Neural progenitor cell (in vitro differentiated cells): Measurements from ENCODE around the gene MMP27. TPM values are rescaled to one million over a fixed set of nuclear protein-coding genes. Genes with fewer than 3 reads are reported as not detected.
"Not testable (repeated sequence)": the region's sequence is repeated elsewhere in the genome, so short reads cannot be mapped to it uniquely, and the experiment has no call there.

Source experiments
- DNase-seq: peaks from one replicate; pipeline ENCODE4 v3.0.0-alpha.2; 2016; ENCODE audit warnings: low spot score
- H2AFZ ChIP-seq: fragments of 200-600 bp; sonication (generic); replicated peaks from 2 replicates; pipeline ENCODE4 v1.6.1; 2016; ENCODE audit warnings: antibody characterized with exemption
- H3F3A ChIP-seq: fragments of 200-600 bp; sonication (generic); 2 replicates; pipeline ENCODE4 v1.6.1; 2016; ENCODE audit warnings: antibody characterized with exemption, low read depth
- H3K27ac ChIP-seq: fragments of 200-600 bp; sonication (generic); 2 replicates; pipeline ENCODE4 v1.5.1; 2016; ENCODE audit warnings: mild to moderate bottlenecking
- H3K27me3 ChIP-seq: fragments of 200-600 bp; sonication (generic); 2 replicates; pipeline ENCODE4 v1.6.1; 2016; ENCODE audit warnings: mild to moderate bottlenecking, moderate library complexity
- H3K36me3 ChIP-seq: fragments of 200-600 bp; sonication (generic); 2 replicates; pipeline ENCODE4 v1.5.1; 2016
- H3K4me1 ChIP-seq: fragments of 200-600 bp; sonication (generic); 2 replicates; pipeline ENCODE4 v1.6.1; 2016; ENCODE audit warnings: mixed run types
- H3K4me2 ChIP-seq: fragments of 200-600 bp; sonication (generic); 2 replicates; pipeline ENCODE4 v1.6.1; 2016
- H3K4me3 ChIP-seq: fragments of 200-600 bp; sonication (generic); 2 replicates; pipeline ENCODE4 v1.5.1; 2016
- H3K79me2 ChIP-seq: fragments of 200-600 bp; sonication (generic); 2 replicates; pipeline ENCODE4 v1.6.1; 2016; ENCODE audit warnings: low read depth
- H3K9ac ChIP-seq: fragments of 200-600 bp; sonication (generic); 2 replicates; pipeline ENCODE4 v1.6.1; 2016
- H3K9me3 ChIP-seq: fragments of 200-600 bp; sonication (generic); 2 replicates; pipeline ENCODE4 v1.5.1; 2016; ENCODE audit warnings: low read depth
- H4K20me1 ChIP-seq: fragments of 200-600 bp; sonication (generic); 2 replicates; pipeline ENCODE4 v1.6.1; 2016; ENCODE audit warnings: low read depth
- H3K27ac Mint-ChIP-seq: 3 replicates; pipeline ENCODE4 v1.8.0; 2021; ENCODE audit warnings: mixed read lengths
- H3K27me3 Mint-ChIP-seq: 2 replicates; pipeline ENCODE4 v1.8.0; 2022; ENCODE audit warnings: low read depth, mild to moderate bottlenecking, inconsistent platforms, moderate library complexity, mixed read lengths; ENCODE audit not compliant: insufficient read depth
- H3K36me3 Mint-ChIP-seq: 3 replicates; pipeline ENCODE4 v1.8.0; 2021; ENCODE audit warnings: mixed read lengths
- H3K4me1 Mint-ChIP-seq: 3 replicates; pipeline ENCODE4 v1.8.0; 2021; ENCODE audit warnings: mixed read lengths
- H3K4me3 Mint-ChIP-seq: 3 replicates; pipeline ENCODE4 v1.8.0; 2021; ENCODE audit warnings: mild to moderate bottlenecking, moderate library complexity, mixed read lengths
- H3K9me3 Mint-ChIP-seq: 3 replicates; pipeline ENCODE4 v1.8.0; 2020; ENCODE audit warnings: mixed read lengths
- CTCF ChIP-seq: fragments of 200-600 bp; sonication (generic); IDR thresholded peaks from 2 replicates; pipeline ENCODE4 v1.5.1; 2017; ENCODE audit warnings: antibody characterized with exemption, mild to moderate bottlenecking
- EZH2 ChIP-seq: fragments of 200-600 bp; sonication (generic); IDR thresholded peaks from 2 replicates; pipeline ENCODE4 v1.6.1; 2017; ENCODE audit warnings: antibody characterized with exemption, mild to moderate bottlenecking, moderate library complexity
- EZH2phosphoT487 ChIP-seq: fragments of 200-600 bp; sonication (generic); IDR thresholded peaks from 2 replicates; pipeline ENCODE4 v1.6.1; 2017; ENCODE audit warnings: antibody characterized with exemption
- total RNA-seq: library from RNA; depleted of rRNA; stranded (reverse); fragments of >200 nt; gene quantifications from 2 replicates; pipeline ENCODE4 v1.2.3, GENCODE V29; 2015; ENCODE audit warnings: low replicate concordance

Gene MMP27
- total RNA-seq, 1 donor from 2014 or later = not detected

GRCh38 chr11:102749101-102749722 lies 43.6 kb upstream of the MMP27 start:
- H3K27ac ChIP-seq = no peak overlapping the region
- H4K20me1 ChIP-seq = no peaks in the 10 kb centered on the region
- no peak overlapping the region for H3K4me2 ChIP-seq
- no peaks in the 10 kb centered on the region for H3K36me3 ChIP-seq
- H3F3A ChIP-seq = no peaks in the 10 kb centered on the region
- TF ChIP-seq EZH2phosphoT487 = no peak
- TF ChIP-seq CTCF = no peak
- no peak for TF ChIP-seq EZH2
- H2AFZ ChIP-seq = no peak overlapping the region
- no peak overlapping the region for H3K4me3 Mint-ChIP-seq
- H3K9me3 ChIP-seq = no peaks in the 10 kb centered on the region
- no peaks in the 10 kb centered on the region for H3K27me3 ChIP-seq
- no peaks in the 10 kb centered on the region for H3K4me1 Mint-ChIP-seq
- no peak overlapping the region for H3K4me3 ChIP-seq
- no peak overlapping the region for H3K9ac ChIP-seq
- H3K4me1 ChIP-seq = peaks cover 10% of the 10 kb centered on the region
- DNase-seq = no peak
- H3K79me2 ChIP-seq = no peaks in the 10 kb centered on the region
- H3K27me3 Mint-ChIP-seq = no peaks in the 10 kb centered on the region
- H3K36me3 Mint-ChIP-seq = peaks cover 3% of the 10 kb centered on the region
- H3K27ac Mint-ChIP-seq = no peak overlapping the region
- peaks cover 9% of the 10 kb centered on the region for H3K9me3 Mint-ChIP-seq

- H3K4me1 Mint-ChIP-seq, H3K9ac ChIP-seq, H3K9me3 ChIP-seq, H3K4me1 ChIP-seq, H4K20me1 ChIP-seq, H3K4me3 Mint-ChIP-seq, H3K27ac ChIP-seq, H2AFZ ChIP-seq, H3F3A ChIP-seq, H3K27me3 Mint-ChIP-seq, H3K27me3 ChIP-seq, H3K36me3 ChIP-seq, H3K27ac Mint-ChIP-seq, H3K79me2 ChIP-seq, H3K9me3 Mint-ChIP-seq, H3K36me3 Mint-ChIP-seq, DNase-seq: not testable (repeated sequence)
- peak overlapping the region; percentile 27 for H3K4me3 ChIP-seq
- H3K4me2 ChIP-seq = peak overlapping the region; percentile 14
Observed at GRCh38 chr11:102746746-102747578, 41.4 kb upstream of the MMP27 start.

- no peaks in the 10 kb centered on the region for H3K27me3 Mint-ChIP-seq
- Histone ChIP-seq H3K79me2 (no peaks in the 10 kb centered on the region), H4K20me1 (no peaks in the 10 kb centered on the region), H3K27ac (no peak overlapping the region), H3K27me3 (no peaks in the 10 kb centered on the region), H3K9me3 (no peaks in the 10 kb centered on the region), H3K36me3 (no peaks in the 10 kb centered on the region), H3K9ac (no peak overlapping the region), H2AFZ (no peak overlapping the region), H3F3A (no peaks in the 10 kb centered on the region), H3K4me2 (no peak overlapping the region), H3K4me3 (no peak overlapping the region), H3K4me1 (no peaks in the 10 kb centered on the region)
- H3K36me3 Mint-ChIP-seq = no peaks in the 10 kb centered on the region
- no peak overlapping the region for H3K4me3 Mint-ChIP-seq
- no peak overlapping the region for H3K27ac Mint-ChIP-seq
- TF ChIP-seq EZH2 (no peak), EZH2phosphoT487 (no peak), CTCF (no peak)
- no peak for DNase-seq
- H3K4me1 Mint-ChIP-seq = no peaks in the 10 kb centered on the region
- no peaks in the 10 kb centered on the region for H3K9me3 Mint-ChIP-seq
Observed at GRCh38 chr11:102734650-102735049, 29.1 kb upstream of the MMP27 start.
